HEK293 (cell line): ENCODE measurements around the gene SYT14.
A peak's percentile ranks its signal among the peaks of the same experiment; 100 is the strongest.

Experiments used
- BCL11B ChIP-seq: fragments of 450-650 bp; formaldehyde crosslinking; IDR thresholded peaks from 2 replicates; pipeline ENCODE4 v1.5.1; 2016; ENCODE audit warnings: low read depth, missing biosample characterization, missing genetic modification characterization
- FEZF1 ChIP-seq: fragments of 450-650 bp; formaldehyde crosslinking; IDR thresholded peaks from 2 replicates; pipeline ENCODE4 v1.5.1; 2016; ENCODE audit warnings: missing biosample characterization, missing genetic modification characterization
- GLIS1 ChIP-seq: fragments of 450-650 bp; formaldehyde crosslinking; IDR thresholded peaks from 2 replicates; pipeline ENCODE4 v1.5.1; 2016; ENCODE audit warnings: missing biosample characterization, missing genetic modification characterization
- KLF1 ChIP-seq: fragments of 450-650 bp; formaldehyde crosslinking; IDR thresholded peaks from 2 replicates; pipeline ENCODE4 v1.5.1; 2016; ENCODE audit warnings: missing biosample characterization, missing genetic modification characterization
- KLF8 ChIP-seq: fragments of 450-650 bp; formaldehyde crosslinking; IDR thresholded peaks from 2 replicates; pipeline ENCODE4 v1.5.1; 2016; ENCODE audit warnings: missing biosample characterization, missing genetic modification characterization
- OSR2 ChIP-seq: fragments of 450-650 bp; formaldehyde crosslinking; IDR thresholded peaks from 2 replicates; pipeline ENCODE4 v1.5.1; 2016; ENCODE audit warnings: missing biosample characterization, missing genetic modification characterization
- PRDM4 ChIP-seq: fragments of 450-650 bp; formaldehyde crosslinking; IDR thresholded peaks from 2 replicates; pipeline ENCODE4 v1.5.1; 2017; ENCODE audit warnings: missing biosample characterization, missing genetic modification characterization
- ZBTB1 ChIP-seq: fragments of 450-650 bp; formaldehyde crosslinking; IDR thresholded peaks from 2 replicates; pipeline ENCODE4 v1.5.1; 2016; ENCODE audit warnings: missing biosample characterization, missing genetic modification characterization
- ZNF24 ChIP-seq: fragments of 450-650 bp; formaldehyde crosslinking; IDR thresholded peaks from 2 replicates; pipeline ENCODE4 v1.5.1; 2016; ENCODE audit warnings: missing biosample characterization, missing genetic modification characterization
- ZNF335 ChIP-seq: fragments of 450-650 bp; formaldehyde crosslinking; conservative IDR thresholded peaks from 2 replicates; pipeline ENCODE4 v1.5.1; 2016; ENCODE audit warnings: missing biosample characterization, missing genetic modification characterization
- ZNF398 ChIP-seq: fragments of 450-650 bp; formaldehyde crosslinking; IDR thresholded peaks from 2 replicates; pipeline ENCODE4 v1.5.1; 2017; ENCODE audit warnings: missing biosample characterization, missing genetic modification characterization
- ZNF426 ChIP-seq: fragments of 450-650 bp; formaldehyde crosslinking; IDR thresholded peaks from 2 replicates; pipeline ENCODE4 v1.5.1; 2017; ENCODE audit warnings: missing biosample characterization, missing genetic modification characterization, mild to moderate bottlenecking, inconsistent platforms, moderate library complexity
- ZNF473 ChIP-seq: fragments of 450-650 bp; formaldehyde crosslinking; IDR thresholded peaks from 2 replicates; pipeline ENCODE4 v1.5.1; 2017; ENCODE audit warnings: missing biosample characterization, missing genetic modification characterization
- ZNF510 ChIP-seq: fragments of 450-650 bp; formaldehyde crosslinking; IDR thresholded peaks from 2 replicates; pipeline ENCODE4 v1.5.1; 2018; ENCODE audit warnings: mild to moderate bottlenecking, missing genetic modification characterization, missing biosample characterization; ENCODE audit not compliant: insufficient replicate concordance
- ZNF513 ChIP-seq: fragments of 450-650 bp; IDR thresholded peaks from 2 replicates; pipeline ENCODE4 v1.5.1; 2018; ENCODE audit warnings: missing biosample characterization, missing genetic modification characterization
- ZNF548 ChIP-seq: fragments of 450-650 bp; formaldehyde crosslinking; IDR thresholded peaks from 2 replicates; pipeline ENCODE4 v1.5.1; 2016; ENCODE audit warnings: missing biosample characterization, missing genetic modification characterization
- ZNF571 ChIP-seq: fragments of 450-650 bp; formaldehyde crosslinking; IDR thresholded peaks from 2 replicates; pipeline ENCODE4 v1.5.0; 2017; ENCODE audit warnings: missing biosample characterization, missing genetic modification characterization
- ZNF623 ChIP-seq: fragments of 450-650 bp; formaldehyde crosslinking; IDR thresholded peaks from 2 replicates; pipeline ENCODE4 v1.5.1; 2016; ENCODE audit warnings: missing biosample characterization, missing genetic modification characterization
- ZNF629 ChIP-seq: fragments of 450-650 bp; formaldehyde crosslinking; IDR thresholded peaks from 2 replicates; pipeline ENCODE4 v1.5.1; 2017; ENCODE audit warnings: missing biosample characterization, missing genetic modification characterization
- ZNF658 ChIP-seq: fragments of 450-650 bp; formaldehyde crosslinking; IDR thresholded peaks from 2 replicates; pipeline ENCODE4; 2016; ENCODE audit warnings: missing biosample characterization, missing genetic modification characterization
- ZNF768 ChIP-seq: fragments of 450-650 bp; formaldehyde crosslinking; IDR thresholded peaks from 2 replicates; pipeline ENCODE4 v1.5.1; 2018; ENCODE audit warnings: missing biosample characterization, mild to moderate bottlenecking, missing genetic modification characterization
- ZNF785 ChIP-seq: fragments of 450-650 bp; formaldehyde crosslinking; IDR thresholded peaks from 2 replicates; pipeline ENCODE4 v1.5.1; 2016; ENCODE audit warnings: missing biosample characterization, missing genetic modification characterization
- TF ChIP-seq, protein P1 (sequence below): fragments of 450-650 bp; formaldehyde crosslinking; IDR thresholded peaks from 2 replicates; pipeline ENCODE4 v1.5.1; 2016; ENCODE audit warnings: missing biosample characterization, missing genetic modification characterization
- TF ChIP-seq, protein P2 (sequence below): fragments of 450-650 bp; formaldehyde crosslinking; IDR thresholded peaks from 2 replicates; pipeline ENCODE4 v1.5.1; 2016; ENCODE audit warnings: missing biosample characterization, missing genetic modification characterization
- TF ChIP-seq, protein P3 (sequence below): fragments of 450-650 bp; formaldehyde crosslinking; IDR thresholded peaks from 2 replicates; pipeline ENCODE4 v1.5.1; 2016; ENCODE audit warnings: missing biosample characterization, missing genetic modification characterization
- TF ChIP-seq, protein P4 (sequence below): fragments of 450-650 bp; formaldehyde crosslinking; IDR thresholded peaks from 2 replicates; pipeline ENCODE4 v1.5.1; 2016; ENCODE audit warnings: missing biosample characterization, missing genetic modification characterization

SYT14 gene

GRCh38 chr1:210081494-210081893 lies 143.5 kb downstream of the SYT14 start (continued):
- no peak for TF ChIP-seq ZNF548 (tag by site-specific recombination)
- 0 out of 2 replicates have a peak, but pooled peaks have one; percentile 32 for TF ChIP-seq ZNF513 (tag by site-specific recombination)
- TF ChIP-seq ZNF658 (tag by site-specific recombination), result no peak
- TF ChIP-seq ZBTB1 (tag by site-specific recombination), result 0 out of 2 replicates have a peak, but pooled peaks have one; percentile 59
- TF ChIP-seq ZNF426 (tag by site-specific recombination), result no peak
- peak; percentile 96 for TF ChIP-seq OSR2 (tag by site-specific recombination)
- TF ChIP-seq, protein P1, sequence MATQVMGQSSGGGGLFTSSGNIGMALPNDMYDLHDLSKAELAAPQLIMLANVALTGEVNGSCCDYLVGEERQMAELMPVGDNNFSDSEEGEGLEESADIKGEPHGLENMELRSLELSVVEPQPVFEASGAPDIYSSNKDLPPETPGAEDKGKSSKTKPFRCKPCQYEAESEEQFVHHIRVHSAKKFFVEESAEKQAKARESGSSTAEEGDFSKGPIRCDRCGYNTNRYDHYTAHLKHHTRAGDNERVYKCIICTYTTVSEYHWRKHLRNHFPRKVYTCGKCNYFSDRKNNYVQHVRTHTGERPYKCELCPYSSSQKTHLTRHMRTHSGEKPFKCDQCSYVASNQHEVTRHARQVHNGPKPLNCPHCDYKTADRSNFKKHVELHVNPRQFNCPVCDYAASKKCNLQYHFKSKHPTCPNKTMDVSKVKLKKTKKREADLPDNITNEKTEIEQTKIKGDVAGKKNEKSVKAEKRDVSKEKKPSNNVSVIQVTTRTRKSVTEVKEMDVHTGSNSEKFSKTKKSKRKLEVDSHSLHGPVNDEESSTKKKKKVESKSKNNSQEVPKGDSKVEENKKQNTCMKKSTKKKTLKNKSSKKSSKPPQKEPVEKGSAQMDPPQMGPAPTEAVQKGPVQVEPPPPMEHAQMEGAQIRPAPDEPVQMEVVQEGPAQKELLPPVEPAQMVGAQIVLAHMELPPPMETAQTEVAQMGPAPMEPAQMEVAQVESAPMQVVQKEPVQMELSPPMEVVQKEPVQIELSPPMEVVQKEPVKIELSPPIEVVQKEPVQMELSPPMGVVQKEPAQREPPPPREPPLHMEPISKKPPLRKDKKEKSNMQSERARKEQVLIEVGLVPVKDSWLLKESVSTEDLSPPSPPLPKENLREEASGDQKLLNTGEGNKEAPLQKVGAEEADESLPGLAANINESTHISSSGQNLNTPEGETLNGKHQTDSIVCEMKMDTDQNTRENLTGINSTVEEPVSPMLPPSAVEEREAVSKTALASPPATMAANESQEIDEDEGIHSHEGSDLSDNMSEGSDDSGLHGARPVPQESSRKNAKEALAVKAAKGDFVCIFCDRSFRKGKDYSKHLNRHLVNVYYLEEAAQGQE, result no peak
- peak; percentile 74 for TF ChIP-seq KLF8
- TF ChIP-seq, protein P2, sequence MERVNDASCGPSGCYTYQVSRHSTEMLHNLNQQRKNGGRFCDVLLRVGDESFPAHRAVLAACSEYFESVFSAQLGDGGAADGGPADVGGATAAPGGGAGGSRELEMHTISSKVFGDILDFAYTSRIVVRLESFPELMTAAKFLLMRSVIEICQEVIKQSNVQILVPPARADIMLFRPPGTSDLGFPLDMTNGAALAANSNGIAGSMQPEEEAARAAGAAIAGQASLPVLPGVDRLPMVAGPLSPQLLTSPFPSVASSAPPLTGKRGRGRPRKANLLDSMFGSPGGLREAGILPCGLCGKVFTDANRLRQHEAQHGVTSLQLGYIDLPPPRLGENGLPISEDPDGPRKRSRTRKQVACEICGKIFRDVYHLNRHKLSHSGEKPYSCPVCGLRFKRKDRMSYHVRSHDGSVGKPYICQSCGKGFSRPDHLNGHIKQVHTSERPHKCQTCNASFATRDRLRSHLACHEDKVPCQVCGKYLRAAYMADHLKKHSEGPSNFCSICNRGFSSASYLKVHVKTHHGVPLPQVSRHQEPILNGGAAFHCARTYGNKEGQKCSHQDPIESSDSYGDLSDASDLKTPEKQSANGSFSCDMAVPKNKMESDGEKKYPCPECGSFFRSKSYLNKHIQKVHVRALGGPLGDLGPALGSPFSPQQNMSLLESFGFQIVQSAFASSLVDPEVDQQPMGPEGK (tag by site-specific recombination), result no peak
- peak; percentile 20; the same call in 1 of the 2 replicates for TF ChIP-seq GLIS1 (tag by site-specific recombination)
- peak; percentile 62 for TF ChIP-seq ZNF629
- TF ChIP-seq ZNF335 (tag by site-specific recombination), result no peak
- TF ChIP-seq KLF1 (tag by site-specific recombination), result no peak
- no peak for TF ChIP-seq ZNF473 (tag by site-specific recombination)
- TF ChIP-seq ZNF510 (tag by site-specific recombination), result peak; percentile 7
- TF ChIP-seq PRDM4 (tag by site-specific recombination), result peak; percentile 55; the same call in 1 of the 2 replicates
- TF ChIP-seq ZNF571 (tag by site-specific recombination), result no peak
- TF ChIP-seq BCL11B (tag by site-specific recombination), result peak; percentile 91
- TF ChIP-seq, protein P3, sequence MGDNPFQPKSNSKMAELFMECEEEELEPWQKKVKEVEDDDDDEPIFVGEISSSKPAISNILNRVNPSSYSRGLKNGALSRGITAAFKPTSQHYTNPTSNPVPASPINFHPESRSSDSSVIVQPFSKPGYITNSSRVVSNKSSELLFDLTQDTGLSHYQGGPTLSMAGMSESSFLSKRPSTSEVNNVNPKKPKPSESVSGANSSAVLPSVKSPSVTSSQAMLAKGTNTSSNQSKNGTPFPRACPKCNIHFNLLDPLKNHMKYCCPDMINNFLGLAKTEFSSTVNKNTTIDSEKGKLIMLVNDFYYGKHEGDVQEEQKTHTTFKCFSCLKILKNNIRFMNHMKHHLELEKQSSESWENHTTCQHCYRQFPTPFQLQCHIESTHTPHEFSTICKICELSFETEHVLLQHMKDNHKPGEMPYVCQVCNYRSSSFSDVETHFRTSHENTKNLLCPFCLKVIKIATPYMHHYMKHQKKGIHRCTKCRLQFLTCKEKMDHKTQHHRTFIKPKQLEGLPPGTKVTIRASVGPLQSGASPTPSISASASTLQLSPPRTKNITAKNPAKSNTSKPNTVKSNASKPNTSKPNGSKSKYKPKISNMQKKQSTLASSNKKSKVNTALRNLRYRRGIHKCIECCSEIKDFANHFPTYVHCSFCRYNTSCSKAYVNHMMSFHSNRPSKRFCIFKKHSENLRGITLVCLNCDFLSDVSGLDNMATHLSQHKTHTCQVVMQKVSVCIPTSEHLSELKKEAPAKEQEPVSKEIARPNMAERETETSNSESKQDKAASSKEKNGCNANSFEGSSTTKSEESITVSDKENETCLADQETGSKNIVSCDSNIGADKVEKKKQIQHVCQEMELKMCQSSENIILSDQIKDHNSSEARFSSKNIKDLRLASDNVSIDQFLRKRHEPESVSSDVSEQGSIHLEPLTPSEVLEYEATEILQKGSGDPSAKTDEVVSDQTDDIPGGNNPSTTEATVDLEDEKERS (tag by site-specific recombination), result no peak
- TF ChIP-seq FEZF1, result peak; percentile 87
- TF ChIP-seq, protein P4, sequence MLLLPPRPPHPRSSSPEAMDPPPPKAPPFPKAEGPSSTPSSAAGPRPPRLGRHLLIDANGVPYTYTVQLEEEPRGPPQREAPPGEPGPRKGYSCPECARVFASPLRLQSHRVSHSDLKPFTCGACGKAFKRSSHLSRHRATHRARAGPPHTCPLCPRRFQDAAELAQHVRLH (tag by site-specific recombination), result peak; percentile 98
- TF ChIP-seq ZNF24 (tag by site-specific recombination), result no peak
- no peak for TF ChIP-seq ZNF623
- no peak for TF ChIP-seq ZNF768 (tag by site-specific recombination)
- no peak for TF ChIP-seq ZNF398 (tag by site-specific recombination)
- no peak for TF ChIP-seq ZNF785
